ENCODE measurements around the gene TMPRSS6.

The TMPRSS6 gene

GRCh38 chr22:37129866-37130441 lies 20.4 kb upstream of the TMPRSS6 start:
- Mint-ChIP-seq H3K4me3 (no peak overlapping the region), H3K27me3 (no peaks in the 10 kb centered on the region), H3K27ac (peak overlapping the region; percentile 66), H3K36me3 (peaks cover 6% of the 10 kb centered on the region), H3K4me1 (ENCODE audit: low read depth) (peaks cover 17% of the 10 kb centered on the region), H3K9me3 (ENCODE audit: low read depth) (no peaks in the 10 kb centered on the region)

GRCh38 chr22:37128555-37129281 lies 19.2 kb upstream of the TMPRSS6 start:
- Mint-ChIP-seq H3K27ac (no peak overlapping the region), H3K4me3 (no peak overlapping the region), H3K27me3 (no peaks in the 10 kb centered on the region), H3K4me1 (ENCODE audit: low read depth) (peaks cover 30% of the 10 kb centered on the region), H3K36me3 (peaks cover 6% of the 10 kb centered on the region), H3K9me3 (ENCODE audit: low read depth) (no peaks in the 10 kb centered on the region)

GRCh38 chr22:37127350-37127878 lies 17.9 kb upstream of the TMPRSS6 start:
- H3K4me1 Mint-ChIP-seq (ENCODE audit: low read depth), result peaks cover 41% of the 10 kb centered on the region
- H3K9me3 Mint-ChIP-seq (ENCODE audit: low read depth), result no peaks in the 10 kb centered on the region
- H3K36me3 Mint-ChIP-seq, result peaks cover 4% of the 10 kb centered on the region
- no peak overlapping the region for H3K4me3 Mint-ChIP-seq
- no peaks in the 10 kb centered on the region for H3K27me3 Mint-ChIP-seq
- H3K27ac Mint-ChIP-seq, result peak overlapping the region; percentile 73

DNA sequence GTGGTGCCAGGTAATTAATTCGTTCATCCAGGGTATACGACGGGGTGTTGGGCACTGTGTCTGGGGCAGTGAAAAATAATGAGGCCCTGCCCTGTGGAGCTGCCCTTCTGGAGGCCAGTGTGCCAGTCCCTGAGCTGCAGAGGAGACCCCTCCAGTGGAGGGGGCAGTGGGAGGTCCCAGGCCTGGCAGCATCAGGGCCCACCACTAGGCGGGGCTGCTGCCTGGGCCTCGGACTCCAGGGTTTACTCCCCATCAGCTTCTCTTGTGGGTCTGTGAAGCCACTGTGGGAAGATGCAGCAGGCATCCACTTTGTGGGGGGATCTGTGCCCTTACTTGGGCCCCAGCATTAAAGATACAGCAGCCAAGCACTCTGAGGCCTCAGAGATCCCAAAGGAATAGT lies 17.4 kb upstream of the TMPRSS6 start:
- H3K36me3 Mint-ChIP-seq, result peaks cover 4% of the 10 kb centered on the region
- peak overlapping the region; percentile 99 for H3K27ac Mint-ChIP-seq
- no peaks in the 10 kb centered on the region for H3K9me3 Mint-ChIP-seq (ENCODE audit: low read depth)
- no peaks in the 10 kb centered on the region for H3K27me3 Mint-ChIP-seq
- peaks cover 45% of the 10 kb centered on the region for H3K4me1 Mint-ChIP-seq (ENCODE audit: low read depth)
- no peak overlapping the region for H3K4me3 Mint-ChIP-seq

DNA sequence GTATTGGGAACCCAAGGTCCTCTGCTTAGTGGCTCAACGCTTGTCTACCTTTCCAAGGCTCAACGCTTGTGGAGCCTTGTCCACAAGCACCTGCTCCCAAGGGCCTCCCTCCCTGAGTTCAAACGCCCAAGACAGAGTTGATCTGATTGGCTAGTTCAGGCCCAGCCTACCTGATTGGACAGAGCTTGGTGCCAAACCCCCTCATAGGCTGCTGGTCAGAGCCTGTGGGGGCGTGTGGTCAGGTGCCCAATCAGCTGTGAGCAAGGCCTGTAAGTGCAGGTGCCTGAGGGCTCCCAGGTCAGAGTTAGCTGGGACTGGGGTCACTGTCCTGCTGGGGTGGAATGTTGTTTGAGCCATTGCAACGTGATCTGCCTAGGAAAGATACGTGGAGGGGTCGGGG lies 16.9 kb upstream of the TMPRSS6 start:
- Mint-ChIP-seq H3K27me3 (no peaks in the 10 kb centered on the region), H3K9me3 (ENCODE audit: low read depth) (no peaks in the 10 kb centered on the region), H3K27ac (peak overlapping the region; percentile 99), H3K4me1 (ENCODE audit: low read depth) (peaks cover 49% of the 10 kb centered on the region), H3K36me3 (peaks cover 3% of the 10 kb centered on the region), H3K4me3 (no peak overlapping the region)

- no peak overlapping the region for H3K4me3 Mint-ChIP-seq
- no peaks in the 10 kb centered on the region for H3K27me3 Mint-ChIP-seq
- peak overlapping the region; percentile 99 for H3K27ac Mint-ChIP-seq
- no peaks in the 10 kb centered on the region for H3K9me3 Mint-ChIP-seq (ENCODE audit: low read depth)
- H3K36me3 Mint-ChIP-seq, result peaks cover 2% of the 10 kb centered on the region
- H3K4me1 Mint-ChIP-seq (ENCODE audit: low read depth), result peaks cover 69% of the 10 kb centered on the region
Measured at GRCh38 chr22:37123649-37124048, 14.1 kb upstream of the TMPRSS6 start.

GRCh38 chr22:37122598-37123180 lies 13.2 kb upstream of the TMPRSS6 start:
- no peaks in the 10 kb centered on the region for H3K27me3 Mint-ChIP-seq
- peaks cover 79% of the 10 kb centered on the region for H3K4me1 Mint-ChIP-seq (ENCODE audit: low read depth)
- peaks cover 4% of the 10 kb centered on the region for H3K36me3 Mint-ChIP-seq
- peak overlapping the region; percentile 99 for H3K27ac Mint-ChIP-seq
- peak overlapping the region; percentile 79 for H3K4me3 Mint-ChIP-seq
- no peaks in the 10 kb centered on the region for H3K9me3 Mint-ChIP-seq (ENCODE audit: low read depth)

GRCh38 chr22:37121887-37122591 lies 12.5 kb upstream of the TMPRSS6 start:
- Mint-ChIP-seq H3K9me3 (ENCODE audit: low read depth) (no peaks in the 10 kb centered on the region), H3K27ac (peak overlapping the region; percentile 99), H3K4me1 (ENCODE audit: low read depth) (peaks cover 82% of the 10 kb centered on the region), H3K4me3 (peak overlapping the region; percentile 79), H3K36me3 (peaks cover 4% of the 10 kb centered on the region), H3K27me3 (no peaks in the 10 kb centered on the region)

- H3K36me3 Mint-ChIP-seq, result peaks cover 2% of the 10 kb centered on the region
- H3K9me3 Mint-ChIP-seq (ENCODE audit: low read depth), result no peaks in the 10 kb centered on the region
- H3K4me1 Mint-ChIP-seq (ENCODE audit: low read depth), result peaks cover 82% of the 10 kb centered on the region
- H3K27me3 Mint-ChIP-seq, result no peaks in the 10 kb centered on the region
- peak overlapping the region; percentile 99 for H3K27ac Mint-ChIP-seq
- peak overlapping the region; percentile 27 for H3K4me3 Mint-ChIP-seq
Measured at GRCh38 chr22:37120569-37121340, 11.2 kb upstream of the TMPRSS6 start.

GRCh38 chr22:37119872-37120271 lies 10.4 kb upstream of the TMPRSS6 start:
- Mint-ChIP-seq H3K36me3 (peaks cover 2% of the 10 kb centered on the region), H3K4me3 (peak overlapping the region; percentile 23), H3K4me1 (ENCODE audit: low read depth) (peaks cover 80% of the 10 kb centered on the region), H3K27me3 (no peaks in the 10 kb centered on the region), H3K27ac (peak overlapping the region; percentile 99), H3K9me3 (ENCODE audit: low read depth) (no peaks in the 10 kb centered on the region)

DNA sequence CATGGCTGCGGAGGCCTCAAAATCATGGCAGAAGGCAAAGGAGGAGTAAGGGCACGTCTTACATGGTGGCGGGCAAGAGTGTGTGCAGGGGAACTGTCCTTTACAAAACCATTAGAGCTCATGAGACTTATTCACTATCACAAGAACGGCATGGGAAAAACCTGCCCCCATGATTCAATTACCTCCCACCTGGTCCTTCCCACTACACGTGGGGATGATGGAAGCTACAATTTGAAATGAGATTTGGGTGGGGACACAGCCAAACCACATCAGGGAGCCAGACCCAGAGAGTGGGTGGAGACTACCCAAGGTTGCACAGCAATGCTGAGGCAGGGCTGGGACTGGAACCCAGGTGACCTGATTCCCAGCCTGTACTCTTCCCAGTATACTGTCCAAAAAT lies 8.6 kb upstream of the TMPRSS6 start:
- Mint-ChIP-seq H3K27ac (peak overlapping the region; percentile 73), H3K4me1 (ENCODE audit: low read depth) (peaks cover 62% of the 10 kb centered on the region), H3K9me3 (ENCODE audit: low read depth) (no peaks in the 10 kb centered on the region), H3K36me3 (peaks cover 2% of the 10 kb centered on the region), H3K4me3 (peak overlapping the region; percentile 38), H3K27me3 (no peaks in the 10 kb centered on the region)

DNA sequence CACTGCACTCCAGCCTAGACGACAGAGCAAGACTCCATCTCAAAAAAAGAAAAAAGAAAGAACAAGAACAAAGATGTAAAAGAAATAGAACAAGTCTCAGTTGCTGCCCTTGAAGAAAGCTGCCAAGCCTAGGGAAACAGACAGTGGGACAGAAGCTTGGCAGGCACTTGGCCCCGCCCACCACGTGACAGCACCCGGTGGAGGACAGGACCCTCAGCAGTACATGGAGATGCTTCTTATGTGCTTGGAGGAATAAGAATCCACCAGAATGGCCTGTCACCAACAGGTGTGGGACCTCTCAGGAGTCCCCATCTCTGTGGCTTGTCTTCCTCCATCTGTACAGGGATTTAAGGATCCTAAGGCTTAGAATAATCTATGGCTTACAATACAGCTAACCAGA lies 7.6 kb upstream of the TMPRSS6 start:
- peak overlapping the region; percentile 28 for H3K27ac Mint-ChIP-seq

GRCh38 chr22:37115032-37115431 lies 5.5 kb upstream of the TMPRSS6 start:
- peaks cover 34% of the 10 kb centered on the region for H3K4me1 Mint-ChIP-seq (ENCODE audit: low read depth)
- no peaks in the 10 kb centered on the region for H3K9me3 Mint-ChIP-seq (ENCODE audit: low read depth)
- no peaks in the 10 kb centered on the region for H3K27me3 Mint-ChIP-seq
- peaks cover 5% of the 10 kb centered on the region for H3K36me3 Mint-ChIP-seq
- no peak overlapping the region for H3K4me3 Mint-ChIP-seq
- no peak overlapping the region for H3K27ac Mint-ChIP-seq

More for the DNA sequence above, 7.6 kb upstream of the TMPRSS6 start:
- no peak overlapping the region for H3K4me3 Mint-ChIP-seq
- peaks cover 2% of the 10 kb centered on the region for H3K36me3 Mint-ChIP-seq
- H3K27me3 Mint-ChIP-seq, result no peaks in the 10 kb centered on the region
- H3K9me3 Mint-ChIP-seq (ENCODE audit: low read depth), result no peaks in the 10 kb centered on the region
- peaks cover 52% of the 10 kb centered on the region for H3K4me1 Mint-ChIP-seq (ENCODE audit: low read depth)

- no peak overlapping the region for H3K27ac Mint-ChIP-seq
- H3K27me3 Mint-ChIP-seq, result no peaks in the 10 kb centered on the region
- H3K4me3 Mint-ChIP-seq, result no peak overlapping the region
- H3K9me3 Mint-ChIP-seq (ENCODE audit: low read depth), result no peaks in the 10 kb centered on the region
- peaks cover 25% of the 10 kb centered on the region for H3K4me1 Mint-ChIP-seq (ENCODE audit: low read depth)
- peaks cover 5% of the 10 kb centered on the region for H3K36me3 Mint-ChIP-seq
Measured at GRCh38 chr22:37113757-37114156, 4.2 kb upstream of the TMPRSS6 start.
